GM12874 (cell line): Measurements from ENCODE around the gene HS6ST2.

ENCODE experiments used
- TF ChIP-seq, protein P1 (sequence below): IDR thresholded peaks from 2 replicates; pipeline ENCODE4 v1.5.1; 2011; ENCODE audit warnings: low read depth, mild to moderate bottlenecking, control low read depth, low read length, moderate library complexity; ENCODE audit not compliant: insufficient read depth

HS6ST2 gene

DNA sequence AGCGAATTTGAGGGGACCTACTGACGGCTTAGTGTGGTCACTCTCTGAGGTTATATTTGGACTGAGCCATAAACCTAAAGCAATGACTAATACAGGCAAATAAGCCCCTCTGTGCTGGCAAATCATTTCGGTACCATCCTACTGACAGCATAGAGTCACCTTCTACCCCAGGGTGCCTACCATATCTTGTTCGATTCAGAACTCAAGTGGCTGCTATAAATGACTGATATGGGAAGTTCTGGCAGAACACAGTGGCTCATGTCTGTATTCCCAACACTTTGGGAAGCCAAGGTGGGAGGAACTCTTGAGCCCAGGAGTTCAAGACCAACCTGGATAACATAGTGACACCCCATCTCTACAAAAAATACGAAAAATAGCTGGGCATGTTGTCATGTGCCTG lies 243.5 kb downstream of the HS6ST2 start:
- TF ChIP-seq, protein P1, sequence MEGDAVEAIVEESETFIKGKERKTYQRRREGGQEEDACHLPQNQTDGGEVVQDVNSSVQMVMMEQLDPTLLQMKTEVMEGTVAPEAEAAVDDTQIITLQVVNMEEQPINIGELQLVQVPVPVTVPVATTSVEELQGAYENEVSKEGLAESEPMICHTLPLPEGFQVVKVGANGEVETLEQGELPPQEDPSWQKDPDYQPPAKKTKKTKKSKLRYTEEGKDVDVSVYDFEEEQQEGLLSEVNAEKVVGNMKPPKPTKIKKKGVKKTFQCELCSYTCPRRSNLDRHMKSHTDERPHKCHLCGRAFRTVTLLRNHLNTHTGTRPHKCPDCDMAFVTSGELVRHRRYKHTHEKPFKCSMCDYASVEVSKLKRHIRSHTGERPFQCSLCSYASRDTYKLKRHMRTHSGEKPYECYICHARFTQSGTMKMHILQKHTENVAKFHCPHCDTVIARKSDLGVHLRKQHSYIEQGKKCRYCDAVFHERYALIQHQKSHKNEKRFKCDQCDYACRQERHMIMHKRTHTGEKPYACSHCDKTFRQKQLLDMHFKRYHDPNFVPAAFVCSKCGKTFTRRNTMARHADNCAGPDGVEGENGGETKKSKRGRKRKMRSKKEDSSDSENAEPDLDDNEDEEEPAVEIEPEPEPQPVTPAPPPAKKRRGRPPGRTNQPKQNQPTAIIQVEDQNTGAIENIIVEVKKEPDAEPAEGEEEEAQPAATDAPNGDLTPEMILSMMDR: no peak

DNA sequence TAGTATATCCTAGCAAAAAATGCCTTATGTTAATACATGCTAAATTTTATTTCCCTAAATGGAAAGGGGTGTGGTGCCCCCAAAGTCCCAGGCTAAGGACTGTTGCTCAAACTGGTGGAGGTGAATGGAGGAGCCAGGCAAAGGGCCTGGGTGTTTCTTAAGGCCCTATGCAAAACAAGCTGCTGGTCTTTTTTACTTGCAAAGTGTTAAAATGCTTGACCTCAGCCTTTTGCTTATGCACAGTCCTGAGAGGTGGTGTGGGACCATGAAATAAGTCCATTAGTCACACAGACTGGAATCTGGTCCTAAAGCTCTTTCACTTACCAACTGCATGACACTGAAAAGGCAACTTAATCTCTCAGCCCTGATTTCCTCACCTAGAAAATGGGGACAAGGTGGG lies 246.1 kb downstream of the HS6ST2 start:
- TF ChIP-seq, protein P1: no peak

DNA sequence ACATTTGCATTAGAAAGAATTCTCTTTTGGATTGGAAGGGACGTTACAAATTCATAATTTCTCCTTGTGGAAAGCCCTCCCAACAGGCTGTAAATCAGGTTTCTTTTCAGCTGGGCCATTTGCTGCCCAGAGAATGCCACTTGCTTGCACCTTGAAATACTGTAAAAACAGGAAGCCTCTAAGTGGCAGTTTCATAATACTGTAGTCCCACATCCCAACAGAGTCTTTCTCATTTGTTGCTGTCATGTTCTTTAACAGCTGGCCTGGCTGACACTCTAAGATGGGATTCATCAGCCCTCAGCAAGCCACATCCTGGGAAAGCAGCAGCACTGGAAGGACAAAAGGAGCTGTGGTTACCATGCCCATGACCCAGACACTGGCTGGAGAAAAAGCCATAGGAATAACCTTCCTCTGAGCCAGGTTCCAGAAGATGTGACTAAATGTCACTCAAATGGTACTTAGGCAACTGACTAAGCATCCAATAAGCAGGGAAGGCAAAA lies 247.7 kb downstream of the HS6ST2 start:
- TF ChIP-seq, protein P1: no peak

DNA sequence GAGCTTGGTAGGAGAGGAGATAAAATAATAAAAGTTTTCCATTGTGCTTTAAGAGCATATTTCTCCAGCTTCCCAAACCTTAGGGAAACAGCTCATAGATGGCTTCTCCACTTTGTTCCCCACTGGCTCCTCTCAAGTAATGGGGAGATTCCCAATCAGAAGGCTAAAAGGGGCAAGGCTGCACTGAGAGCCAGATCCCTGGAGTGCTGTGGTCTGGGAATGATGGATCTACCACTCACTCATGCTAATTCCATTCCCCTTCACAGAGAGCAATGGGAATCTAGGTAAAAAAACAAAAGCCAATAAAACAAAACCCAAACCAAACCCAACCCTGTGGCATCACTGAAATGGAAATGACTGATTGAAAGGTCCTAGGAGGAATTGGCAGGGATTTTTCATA lies 249.9 kb downstream of the HS6ST2 start:
- TF ChIP-seq, protein P1: no peak

DNA sequence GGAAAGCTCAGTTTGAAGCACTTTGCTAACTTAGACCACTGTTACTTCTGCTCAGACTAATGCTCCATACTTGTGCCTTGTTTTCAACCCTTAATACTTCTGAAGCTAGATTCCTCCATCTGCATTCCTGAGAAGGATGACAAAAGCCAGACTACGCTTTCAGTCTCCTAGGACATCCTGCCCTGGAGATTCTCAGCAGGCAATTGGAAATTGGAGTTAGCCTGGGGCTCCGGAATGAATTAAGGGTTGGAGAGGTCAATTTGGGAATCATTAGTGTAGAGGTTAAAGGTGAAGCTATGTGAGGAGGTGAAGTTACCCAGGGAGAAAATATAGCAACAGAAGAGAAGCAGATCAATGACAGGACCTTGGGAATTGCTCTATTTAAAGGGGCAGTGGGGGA lies 253.7 kb downstream of the HS6ST2 start:
- TF ChIP-seq, protein P1: no peak

DNA sequence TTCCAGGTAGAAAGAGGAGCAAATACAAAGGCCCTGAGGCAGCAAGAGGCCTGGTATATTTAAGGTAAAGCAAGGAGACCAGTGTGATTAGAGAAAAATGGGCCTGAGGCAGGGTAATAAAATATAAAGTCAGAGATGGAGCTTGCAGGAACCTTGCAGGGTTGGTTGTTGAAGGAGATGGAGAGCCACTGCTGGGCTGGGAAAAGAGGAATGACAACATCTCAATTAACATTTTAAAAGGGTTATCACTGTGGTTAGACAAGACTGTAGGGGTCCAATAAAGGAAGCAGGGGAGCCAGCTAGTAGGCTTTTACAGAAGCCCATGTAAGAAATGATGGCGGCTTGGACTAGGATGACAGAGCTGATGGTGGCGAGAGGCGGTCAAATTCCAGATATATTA lies 264.0 kb downstream of the HS6ST2 start:
- TF ChIP-seq, protein P1: no peak

DNA sequence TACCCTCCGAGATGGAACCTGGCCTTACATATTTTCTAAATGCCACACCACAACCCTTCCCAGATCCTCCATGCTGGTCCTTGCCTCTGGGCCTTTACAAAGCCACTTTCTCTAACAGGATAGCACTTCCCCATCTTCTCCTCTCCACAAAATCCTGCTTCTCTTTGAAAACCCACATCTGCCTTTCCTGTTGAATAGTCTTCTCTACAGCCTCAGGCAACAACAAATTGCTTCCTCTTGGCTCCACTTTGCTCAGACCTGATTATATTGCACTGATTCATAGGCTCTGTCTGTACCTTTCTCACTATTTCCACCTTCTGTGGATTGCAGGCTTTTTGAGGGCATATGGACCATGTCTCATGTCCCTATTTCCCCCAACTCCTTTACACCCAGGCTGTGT lies 265.9 kb downstream of the HS6ST2 start:
- TF ChIP-seq, protein P1: no peak
